ENCODE results near the gene IST1. TPM values are rescaled to one million over a fixed set of nuclear protein-coding genes. Genes with fewer than 3 reads are reported as not detected.

The IST1 gene
- total and polyA plus RNA-seq, 2 donors (not counting 1 experiment from before 2014, with no cell fraction given) = 139 to 221 TPM

DNA sequence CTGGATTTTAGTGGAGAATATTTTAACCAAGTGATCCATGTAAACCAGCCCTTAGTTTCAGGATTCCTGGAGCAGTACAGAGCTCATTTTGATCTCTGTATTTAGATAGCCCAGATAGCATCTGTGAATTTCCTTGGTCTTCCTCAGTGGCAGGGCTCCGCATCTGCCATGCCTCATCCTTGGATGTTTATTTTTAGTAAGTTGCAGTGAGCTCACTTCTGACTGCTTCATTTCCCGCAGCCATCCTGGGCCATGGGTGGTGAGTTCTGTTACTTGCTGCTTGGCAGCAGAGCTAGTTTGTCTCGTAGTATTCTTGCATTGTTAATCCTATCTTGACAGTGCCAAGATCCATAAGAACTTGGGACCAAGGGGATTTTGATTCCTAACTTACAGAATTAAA, 33.7 kb downstream of the IST1 start:
- TF ChIP-seq EZH2 (IDR thresholded peaks at IDR 0.05; ENCODE audit: low read length, missing control alignments) = no peak
- TF ChIP-seq, protein P1, sequence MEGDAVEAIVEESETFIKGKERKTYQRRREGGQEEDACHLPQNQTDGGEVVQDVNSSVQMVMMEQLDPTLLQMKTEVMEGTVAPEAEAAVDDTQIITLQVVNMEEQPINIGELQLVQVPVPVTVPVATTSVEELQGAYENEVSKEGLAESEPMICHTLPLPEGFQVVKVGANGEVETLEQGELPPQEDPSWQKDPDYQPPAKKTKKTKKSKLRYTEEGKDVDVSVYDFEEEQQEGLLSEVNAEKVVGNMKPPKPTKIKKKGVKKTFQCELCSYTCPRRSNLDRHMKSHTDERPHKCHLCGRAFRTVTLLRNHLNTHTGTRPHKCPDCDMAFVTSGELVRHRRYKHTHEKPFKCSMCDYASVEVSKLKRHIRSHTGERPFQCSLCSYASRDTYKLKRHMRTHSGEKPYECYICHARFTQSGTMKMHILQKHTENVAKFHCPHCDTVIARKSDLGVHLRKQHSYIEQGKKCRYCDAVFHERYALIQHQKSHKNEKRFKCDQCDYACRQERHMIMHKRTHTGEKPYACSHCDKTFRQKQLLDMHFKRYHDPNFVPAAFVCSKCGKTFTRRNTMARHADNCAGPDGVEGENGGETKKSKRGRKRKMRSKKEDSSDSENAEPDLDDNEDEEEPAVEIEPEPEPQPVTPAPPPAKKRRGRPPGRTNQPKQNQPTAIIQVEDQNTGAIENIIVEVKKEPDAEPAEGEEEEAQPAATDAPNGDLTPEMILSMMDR (conservative IDR thresholded peaks at IDR 0.05 in 1 of 2, IDR thresholded peaks at IDR 0.05 in 1 of 2; ENCODE audit: low read depth in 1 of 2, low read length in 2 of 2) = no peak
- Histone ChIP-seq H3K9ac (ENCODE audit: insufficient read depth, low read length) (no peak overlapping the region), H3K4me3 (replicated peaks in 1 of 4; ENCODE audit: control extremely low read depth in 1 of 4, insufficient read depth in 1 of 4, low read depth in 3 of 4, low read length in 4 of 4) (no peak overlapping the region), H3K4me1 (ENCODE audit: control insufficient read depth, extremely low read depth, insufficient read depth, low read length) (peaks cover 28% of the 10 kb centered on the region), H3K27me3 (ENCODE audit: control insufficient read depth, insufficient read depth, low read length) (no peaks in the 10 kb centered on the region), H3K27ac (ENCODE audit: insufficient read depth, low read length) (peak overlapping the region; percentile 78), H3K4me2 (ENCODE audit: extremely low read depth, insufficient read depth, low read length) (peak overlapping the region; percentile 55), H3K9me3 (ENCODE audit: control insufficient read depth, insufficient read depth, low read depth, low read length) (no peaks in the 10 kb centered on the region), H4K20me1 (ENCODE audit: control insufficient read depth, extremely low read depth, insufficient read depth, low read length) (no peaks in the 10 kb centered on the region), H3K36me3 (ENCODE audit: control insufficient read depth, insufficient read depth, low read length) (peaks cover 16% of the 10 kb centered on the region), H2AFZ (ENCODE audit: low read length) (no peak overlapping the region), H3K79me2 (ENCODE audit: control insufficient read depth, insufficient read depth, low read length) (peaks cover 24% of the 10 kb centered on the region)
- DNase-seq (ENCODE audit: low read depth in 2 of 2) = peak; percentile 76 to 86

DNA sequence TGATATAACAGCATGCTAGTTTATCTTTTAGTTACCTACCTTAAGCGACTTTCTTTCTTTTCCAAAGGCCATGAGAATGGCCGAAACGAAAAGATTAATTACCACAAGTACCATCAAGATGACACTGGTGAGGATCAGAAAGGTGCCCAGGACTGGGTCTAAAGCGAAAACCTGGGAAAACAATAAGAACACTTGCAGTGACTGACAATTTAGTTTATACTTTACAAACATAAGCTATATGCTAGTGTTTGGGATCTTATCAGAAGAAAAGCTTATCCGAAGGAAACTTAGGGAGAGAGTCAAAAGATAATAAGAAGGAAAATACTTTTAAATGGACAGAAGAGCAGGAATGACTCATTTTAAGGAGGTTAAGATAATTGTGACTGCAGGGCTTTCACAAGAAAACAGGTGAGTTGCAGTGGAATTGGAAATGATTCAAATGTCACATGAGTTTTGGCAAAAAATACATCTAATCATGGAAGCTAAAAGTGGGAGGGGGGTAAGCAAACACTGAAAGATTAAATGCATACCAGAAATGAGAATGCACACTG, 34.8 kb downstream of the IST1 start:
- Histone ChIP-seq H2AFZ (ENCODE audit: low read length) (no peak overlapping the region), H3K4me3 (replicated peaks in 1 of 4; ENCODE audit: control extremely low read depth in 1 of 4, insufficient read depth in 1 of 4, low read depth in 3 of 4, low read length in 4 of 4) (no peak overlapping the region), H3K4me2 (ENCODE audit: extremely low read depth, insufficient read depth, low read length) (no peak overlapping the region), H3K9ac (ENCODE audit: insufficient read depth, low read length) (no peak overlapping the region), H4K20me1 (ENCODE audit: control insufficient read depth, extremely low read depth, insufficient read depth, low read length) (no peaks in the 10 kb centered on the region), H3K9me3 (ENCODE audit: control insufficient read depth, insufficient read depth, low read depth, low read length) (no peaks in the 10 kb centered on the region), H3K4me1 (ENCODE audit: control insufficient read depth, extremely low read depth, insufficient read depth, low read length) (peaks cover 28% of the 10 kb centered on the region), H3K36me3 (ENCODE audit: control insufficient read depth, insufficient read depth, low read length) (peaks cover 17% of the 10 kb centered on the region), H3K79me2 (ENCODE audit: control insufficient read depth, insufficient read depth, low read length) (peaks cover 24% of the 10 kb centered on the region), H3K27ac (ENCODE audit: insufficient read depth, low read length) (peak overlapping the region; percentile 78), H3K27me3 (ENCODE audit: control insufficient read depth, insufficient read depth, low read length) (no peaks in the 10 kb centered on the region)
- TF ChIP-seq EZH2 (IDR thresholded peaks at IDR 0.05; ENCODE audit: low read length, missing control alignments) = no peak
- TF ChIP-seq, protein P1 (conservative IDR thresholded peaks at IDR 0.05 in 1 of 2, IDR thresholded peaks at IDR 0.05 in 1 of 2; ENCODE audit: low read depth in 1 of 2, low read length in 2 of 2) = no peak
- DNase-seq (ENCODE audit: low read depth in 2 of 2) = peak in 1 of 2 donors; percentile 14

DNA sequence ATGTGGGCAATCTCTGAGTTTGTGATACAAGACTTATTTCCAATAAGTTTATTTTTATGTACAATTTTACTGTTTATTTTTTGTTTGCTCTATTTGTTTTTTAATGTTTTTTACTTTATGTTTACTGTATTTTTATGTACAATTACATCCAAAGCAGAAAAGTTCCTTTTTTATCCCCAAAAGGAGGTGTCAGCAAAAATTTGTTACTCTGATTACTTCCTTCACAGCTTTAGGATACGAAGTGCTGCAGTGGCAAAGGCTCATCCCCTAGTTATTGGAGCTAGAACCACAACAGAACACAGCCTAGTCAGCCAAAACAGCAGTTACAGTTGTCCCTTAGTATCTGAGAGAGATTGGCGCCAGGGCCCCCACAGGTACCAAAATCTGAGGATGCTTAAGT, 35.7 kb downstream of the IST1 start:
- Histone ChIP-seq H3K36me3 (ENCODE audit: control insufficient read depth, insufficient read depth, low read length) (peaks cover 17% of the 10 kb centered on the region), H3K4me1 (ENCODE audit: control insufficient read depth, extremely low read depth, insufficient read depth, low read length) (peaks cover 28% of the 10 kb centered on the region), H2AFZ (ENCODE audit: low read length) (no peak overlapping the region), H3K9me3 (ENCODE audit: control insufficient read depth, insufficient read depth, low read depth, low read length) (no peaks in the 10 kb centered on the region), H3K27ac (ENCODE audit: insufficient read depth, low read length) (no peak overlapping the region), H4K20me1 (ENCODE audit: control insufficient read depth, extremely low read depth, insufficient read depth, low read length) (no peaks in the 10 kb centered on the region), H3K4me2 (ENCODE audit: extremely low read depth, insufficient read depth, low read length) (no peak overlapping the region), H3K4me3 (replicated peaks in 1 of 4; ENCODE audit: control extremely low read depth in 1 of 4, insufficient read depth in 1 of 4, low read depth in 3 of 4, low read length in 4 of 4) (no peak overlapping the region), H3K79me2 (ENCODE audit: control insufficient read depth, insufficient read depth, low read length) (peaks cover 24% of the 10 kb centered on the region), H3K27me3 (ENCODE audit: control insufficient read depth, insufficient read depth, low read length) (no peaks in the 10 kb centered on the region), H3K9ac (ENCODE audit: insufficient read depth, low read length) (no peak overlapping the region)
- TF ChIP-seq EZH2 (IDR thresholded peaks at IDR 0.05; ENCODE audit: low read length, missing control alignments) = no peak
- no peak for DNase-seq (ENCODE audit: low read depth in 2 of 2)

All from fibroblast of lung (primary cell).